ENCODE measurements around the gene KCNC2.

DNA sequence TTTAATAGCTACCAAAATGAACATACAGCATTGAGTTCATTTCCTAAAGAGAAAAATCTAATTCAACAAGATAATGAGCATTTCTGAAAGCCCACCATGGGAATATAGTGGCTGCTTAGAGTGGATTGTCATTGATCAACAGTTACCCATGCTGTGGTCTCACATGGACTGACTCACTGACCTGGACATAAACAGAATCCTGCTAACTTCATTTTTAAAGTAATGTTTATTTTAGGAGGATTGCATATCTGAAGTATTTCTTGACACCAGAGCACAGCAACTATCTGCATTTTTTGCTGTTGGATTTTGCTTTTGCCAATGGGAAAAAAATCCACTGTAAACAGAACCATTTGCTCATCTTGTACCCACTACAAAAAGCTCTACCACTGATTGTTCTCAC is 71.7 kb downstream of the KCNC2 start:
- no peak for TF ChIP-seq CTCF (IDR thresholded peaks at IDR 0.05; ENCODE audit: insufficient read depth, low read length, poor library complexity, severe bottlenecking)
- no peak for TF ChIP-seq EZH2phosphoT487 (conservative IDR thresholded peaks at IDR 0.05; ENCODE audit: low read length)

Measured in SU-DHL-6 (cell line).